ENCODE measurements around the gene ELAVL4. TPM values are rescaled to one million over a fixed set of nuclear protein-coding genes. Genes with fewer than 3 reads are reported as not detected.

The ELAVL4 gene
- total and polyA plus RNA-seq, 9 of the 15 experiments (the other 6 are each of a cell fraction or from before 2014, with no cell fraction given) = not detected

- Histone ChIP-seq H3K4me1 (replicated peaks in 1 of 2; ENCODE audit: control insufficient read depth in 2 of 2, insufficient read depth in 2 of 2, low read length in 2 of 2) (no peaks in the 10 kb centered on the region), H3K79me2 (ENCODE audit: control insufficient read depth, insufficient read depth, low read length) (no peaks in the 10 kb centered on the region), H2AFZ (ENCODE audit: low read depth, low read length) (no peak overlapping the region), H4K20me1 (replicated peaks; ENCODE audit: control insufficient read depth, insufficient read depth, low read length) (no peaks in the 10 kb centered on the region), H3K27ac (ENCODE audit: extremely low read depth, low read depth, low read length) (no peak overlapping the region), H3K9ac (ENCODE audit: insufficient read depth in 1 of 2, low read depth in 2 of 2, low read length in 2 of 2) (no peak overlapping the region), H3K9me1 (ENCODE audit: control insufficient read depth, insufficient read depth, low read length) (no peaks in the 10 kb centered on the region), H3K27me3 (ENCODE audit: control insufficient read depth in 2 of 2, insufficient read depth in 2 of 2, low read length in 2 of 2) (no peaks in the 10 kb centered on the region), H3K36me3 (ENCODE audit: control insufficient read depth, insufficient read depth, low read length) (no peaks in the 10 kb centered on the region), H3K9me3 (replicated peaks; ENCODE audit: control insufficient read depth, insufficient read depth, low read depth, low read length) (no peaks in the 10 kb centered on the region), H3K4me3 (no peak overlapping the region), H3K4me2 (ENCODE audit: insufficient read depth, low read length) (no peak overlapping the region)
- ATAC-seq (no peak), DNase-seq (ENCODE audit: extremely low read depth in 1 of 4, low spot score in 3 of 4) (no peak), FAIRE-seq (no peak)
- ChIA-PET POLR2A (no interaction called here), CTCF (ENCODE audit: low intra/inter-chr PET ratio) (no interaction called here)
- BruUV-seq (replicated peaks) = no TSS peak
- TF ChIP-seq ZBED1 (IDR thresholded peaks at IDR 0.05) = no peak
- TF ChIP-seq ATF1 (CRISPR knock-in tag; IDR thresholded peaks at IDR 0.05) = no peak
- no peak for TF ChIP-seq ATF1 (tag; IDR thresholded peaks at IDR 0.05)
- no peak for TF ChIP-seq SRSF7 (optimal IDR thresholded peaks at IDR 0.05; ENCODE audit: low read depth, low read length)
- TF ChIP-seq CEBPB (tag; IDR thresholded peaks at IDR 0.05) = no peak
- TF ChIP-seq KLF1 (tag; IDR thresholded peaks at IDR 0.05) = no peak
- no peak for TF ChIP-seq TFAP4 (CRISPR knock-in tag; IDR thresholded peaks at IDR 0.05; ENCODE audit: borderline replicate concordance)
- no peak for TF ChIP-seq PURB (CRISPR knock-in tag; IDR thresholded peaks at IDR 0.05; ENCODE audit: low read depth)
- TF ChIP-seq TCF7L2 (IDR thresholded peaks at IDR 0.05; ENCODE audit: low read depth, low read length) = no peak
- TF ChIP-seq ZNF143 (CRISPR knock-in tag; IDR thresholded peaks at IDR 0.05) = no peak
- no peak for TF ChIP-seq MTF1 (CRISPR knock-in tag; IDR thresholded peaks at IDR 0.05; ENCODE audit: borderline replicate concordance)
- TF ChIP-seq SNIP1 (IDR thresholded peaks at IDR 0.05; ENCODE audit: low read depth) = no peak
- no peak for TF ChIP-seq NFIC (IDR thresholded peaks at IDR 0.05)
- TF ChIP-seq HMG20A (CRISPR knock-in tag; conservative IDR thresholded peaks at IDR 0.05) = no peak
- no peak for TF ChIP-seq HNRNPL (IDR thresholded peaks at IDR 0.05; ENCODE audit: low read depth, low read length)
- TF ChIP-seq NR1H2 (CRISPR knock-in tag; IDR thresholded peaks at IDR 0.05) = no peak
- no peak for TF ChIP-seq USF2 (CRISPR knock-in tag; IDR thresholded peaks at IDR 0.05)
- TF ChIP-seq ZNF512 (tag; IDR thresholded peaks at IDR 0.05) = no peak
- TF ChIP-seq HNRNPH1 (optimal IDR thresholded peaks at IDR 0.05; ENCODE audit: low read depth, low read length) = no peak
- no peak for TF ChIP-seq SNRNP70 (optimal IDR thresholded peaks at IDR 0.05; ENCODE audit: low read depth, low read length)
- TF ChIP-seq KLF13 (tag; IDR thresholded peaks at IDR 0.05; ENCODE audit: borderline replicate concordance, low read depth) = no peak
- intact Hi-C loops (cut with micrococcal nuclease) (loop anchor here (10.0 kb wide), 1 partner anchor 237 kb away; no protein-coding TSS in a partner anchor), in situ Hi-C loops (cut with MboI) (no loop called here)
Measured at GRCh38 chr1:50097791-50098190, 10.9 kb upstream of the ELAVL4 start.
